Measurements from ENCODE around the gene ALPI.
"Not testable (repeated sequence)": the region's sequence is repeated elsewhere in the genome, so short reads cannot be mapped to it uniquely, and the experiment has no call there.

ALPI gene

DNA sequence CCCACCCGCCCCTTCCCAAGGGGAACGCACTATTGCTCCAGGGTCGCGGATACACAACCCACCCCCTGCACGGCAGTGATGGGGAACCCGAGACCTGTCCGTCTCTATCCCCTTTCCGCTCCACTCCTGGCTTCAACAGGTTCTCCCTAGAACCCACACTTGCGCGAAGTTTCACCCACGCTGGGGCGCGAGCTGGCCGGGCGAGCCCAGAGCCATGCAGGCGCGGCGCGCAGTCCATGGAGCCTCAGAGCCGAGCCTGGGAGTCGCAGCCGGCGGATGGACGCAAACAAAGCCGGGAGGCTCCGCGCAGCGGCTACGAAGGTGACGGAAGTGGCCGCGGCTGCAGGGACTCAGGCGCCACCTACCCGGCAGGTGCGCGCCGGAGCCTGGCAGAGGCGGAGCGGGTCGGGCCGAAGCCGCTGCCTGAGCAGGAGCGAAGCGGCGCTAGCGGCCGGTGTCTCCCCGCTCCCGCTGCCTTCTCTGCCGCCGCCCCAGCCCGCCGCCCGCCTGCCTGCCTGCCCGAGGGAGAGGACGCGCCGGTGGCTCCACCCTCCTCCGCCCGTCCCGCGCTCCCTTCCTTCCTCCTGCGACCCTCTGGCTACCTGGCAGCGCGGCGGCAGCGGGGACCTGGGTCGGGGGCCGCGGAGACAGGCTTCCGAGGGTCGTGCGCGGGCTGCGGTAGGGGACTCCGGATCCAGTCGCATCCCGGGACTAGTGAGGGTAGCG, 35.3 kb upstream of the ALPI start:
- peak in 1 of 3 experiments; percentile 39 for DNase-seq (ENCODE audit: low read depth in 3 of 3)

DNA sequence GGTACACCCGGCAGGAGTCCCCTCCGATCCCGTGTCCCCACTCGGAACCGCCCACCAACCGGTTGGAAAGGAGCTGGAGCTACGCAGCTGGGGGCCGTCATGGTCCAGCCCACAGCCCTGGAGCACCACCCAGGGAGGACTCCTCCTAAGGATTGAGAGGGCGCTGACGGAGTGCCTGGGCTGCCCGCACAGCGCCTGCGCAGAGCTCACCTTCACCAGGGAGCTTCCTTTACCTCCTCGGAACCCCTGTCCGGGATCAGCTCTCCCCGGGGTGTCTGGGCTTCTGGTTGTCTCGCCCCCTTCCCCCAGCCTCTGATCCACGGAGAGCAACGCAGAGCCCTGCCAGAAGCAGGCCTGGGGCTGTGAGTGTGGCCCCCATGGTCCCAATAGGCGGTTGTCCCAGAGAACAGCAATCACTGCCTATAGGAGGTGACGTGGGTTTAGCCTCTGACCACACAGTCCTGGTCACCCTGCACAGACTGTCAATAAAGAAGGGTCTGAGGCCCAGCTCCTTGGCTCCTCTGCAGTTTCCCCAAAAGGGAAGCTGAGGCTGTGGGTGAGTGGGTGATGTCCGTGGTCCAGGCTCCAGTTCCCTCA, 34.7 kb upstream of the ALPI start:
- DNase-seq (ENCODE audit: low read depth in 3 of 3): no peak

DNA sequence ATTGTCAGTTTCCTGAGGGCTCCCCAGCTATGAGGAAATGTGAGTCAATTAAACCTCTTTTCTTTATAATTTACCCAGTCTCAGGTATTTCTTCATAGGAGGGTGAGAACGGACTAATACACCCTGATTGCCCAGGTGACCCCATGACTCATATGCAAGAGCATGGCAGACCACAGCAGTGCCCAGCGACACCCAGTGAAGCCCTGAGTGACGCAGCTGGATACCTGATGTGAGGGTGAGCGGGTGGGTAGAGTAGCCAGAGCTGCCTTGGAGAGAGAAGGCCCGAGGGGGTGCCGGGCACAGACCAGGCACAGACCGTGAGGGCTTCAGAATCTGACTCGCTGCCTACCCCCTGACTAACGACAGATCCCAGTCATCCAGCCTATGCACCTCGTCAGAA, 33.9 kb upstream of the ALPI start:
- no peak for DNase-seq (ENCODE audit: low read depth in 3 of 3)

DNA sequence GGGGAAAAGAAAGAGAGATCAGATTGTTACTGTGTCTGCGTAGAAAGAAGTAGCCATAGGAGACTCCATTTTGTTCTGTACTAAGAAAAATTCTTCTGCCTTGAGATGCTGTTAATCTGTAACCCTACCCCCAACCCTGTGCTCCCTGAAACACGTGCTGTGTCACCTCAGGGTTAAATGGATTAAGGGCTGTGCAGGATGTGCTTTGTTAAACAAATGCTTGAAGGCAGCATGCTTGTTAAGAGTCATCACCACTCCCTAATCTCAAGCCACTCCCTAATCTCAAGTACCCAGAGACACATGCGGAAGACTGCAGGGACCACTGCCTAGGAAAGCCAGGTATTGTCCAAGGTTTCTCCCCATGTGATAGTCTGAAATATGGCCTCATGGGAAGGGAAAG, 33.0 kb upstream of the ALPI start:
- DNase-seq (ENCODE audit: low read depth in 3 of 3): not testable (repeated sequence)

DNA sequence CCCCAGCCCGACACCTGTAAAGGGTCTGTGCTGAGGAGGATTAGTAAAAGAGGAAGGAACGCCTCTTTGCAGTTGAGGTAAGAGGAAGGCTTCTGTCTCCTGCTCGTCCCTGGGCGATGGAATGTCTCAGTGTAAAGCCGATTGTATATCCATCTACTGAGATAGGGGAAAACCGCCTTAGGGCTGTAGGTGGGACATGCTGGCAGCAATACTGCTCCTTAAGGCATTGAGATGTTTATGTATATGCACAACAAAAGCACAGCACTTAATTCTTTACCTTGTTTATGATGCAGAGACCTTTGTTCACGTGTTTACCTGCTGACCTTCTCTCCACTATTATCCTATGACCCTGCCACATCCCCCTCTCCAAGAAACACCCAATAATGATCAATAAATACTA, 32.5 kb upstream of the ALPI start:
- not testable (repeated sequence) for DNase-seq (ENCODE audit: low read depth in 3 of 3)

DNA sequence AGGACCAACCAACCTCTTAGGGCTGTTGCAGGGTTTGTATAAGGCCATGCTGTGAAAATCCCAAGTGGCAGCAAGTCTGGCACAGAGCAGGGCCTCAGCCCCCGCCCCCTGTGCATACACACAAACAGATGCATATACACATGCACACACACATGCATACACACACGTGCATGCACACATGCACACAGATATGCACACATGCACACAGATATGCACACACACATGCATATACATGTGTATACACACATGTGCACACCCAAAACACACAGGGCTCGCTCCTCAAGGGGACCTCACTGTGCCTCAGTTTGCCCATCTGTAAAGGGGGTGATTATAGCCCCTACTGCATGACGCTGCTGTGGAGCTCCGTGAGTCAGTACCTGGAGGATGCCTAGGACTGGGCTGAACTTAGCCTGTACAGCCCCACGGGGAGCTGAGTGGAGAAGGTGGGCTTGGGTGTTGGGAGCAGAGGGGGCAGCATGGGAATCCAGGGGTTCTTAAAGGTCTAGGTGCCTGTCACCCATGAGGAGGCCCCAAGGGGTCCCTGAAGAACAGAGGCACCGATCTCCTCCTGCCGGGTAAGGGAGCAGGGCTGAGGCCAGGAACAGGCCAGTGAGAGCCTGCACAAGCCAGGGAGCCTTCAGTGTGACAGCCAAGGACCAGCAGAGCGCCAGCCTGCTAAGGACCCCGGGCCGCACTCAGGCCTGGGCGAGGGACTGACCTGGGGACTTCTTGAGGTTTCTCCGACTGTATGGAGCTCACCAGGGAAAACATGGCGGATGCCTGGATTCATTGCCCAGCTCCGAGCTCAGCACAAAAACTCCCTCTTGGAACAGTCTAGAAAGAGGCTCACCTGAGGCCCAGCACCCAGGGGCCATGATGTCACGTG, 24.0 kb upstream of the ALPI start:
- DNase-seq (ENCODE audit: low read depth in 3 of 3): no peak

DNA sequence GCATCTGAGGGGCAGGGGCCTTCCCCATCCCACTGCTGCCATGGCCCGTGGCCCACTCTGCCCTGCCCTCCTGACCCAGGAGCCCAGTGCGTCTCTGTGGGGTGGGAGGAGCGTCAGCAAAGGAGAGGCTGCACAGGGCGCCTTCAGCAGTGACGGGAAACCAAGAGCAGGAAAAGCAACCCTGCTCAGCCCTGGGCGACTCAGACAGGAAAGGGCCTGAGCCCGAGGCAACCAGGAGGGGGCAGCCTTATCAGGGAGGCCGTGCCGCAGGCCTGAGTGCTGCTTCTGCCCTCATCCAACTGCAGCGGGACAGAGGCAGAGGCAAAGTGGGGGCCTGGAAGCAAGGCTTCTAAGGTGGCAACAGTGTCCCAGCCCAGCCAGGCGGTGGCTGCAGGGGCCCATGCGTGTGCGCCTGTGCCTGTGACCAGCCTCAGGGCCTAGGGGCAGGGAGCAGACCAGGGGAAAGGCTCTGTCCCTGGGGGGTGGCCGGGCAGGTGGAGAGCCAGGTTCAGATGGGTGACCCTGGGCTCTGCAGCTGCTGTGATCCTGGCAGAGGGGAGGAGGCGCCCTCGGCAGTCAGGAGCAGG, 23.3 kb upstream of the ALPI start:
- DNase-seq (ENCODE audit: low read depth in 3 of 3): no peak

DNA sequence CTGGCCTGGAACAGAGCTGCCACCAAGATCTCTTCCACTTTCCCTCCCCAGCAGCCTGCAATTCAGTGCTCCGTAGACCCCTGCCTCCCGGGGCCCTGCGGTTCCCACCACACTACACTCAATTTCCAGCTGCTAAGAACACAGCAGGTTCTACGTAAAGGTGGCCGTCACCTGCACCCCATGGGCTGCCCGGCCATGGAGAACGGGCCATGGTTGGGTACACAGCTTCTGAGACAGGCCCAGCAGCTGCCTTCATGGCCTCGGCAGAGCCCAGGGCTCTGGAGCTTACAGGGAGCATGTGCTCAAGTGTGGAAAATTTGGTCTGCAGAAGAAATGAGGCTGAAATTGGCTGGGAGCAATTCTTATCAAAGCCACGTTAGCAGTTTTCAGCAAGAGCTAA, 22.3 kb upstream of the ALPI start:
- DNase-seq (ENCODE audit: low read depth in 3 of 3): not testable (repeated sequence)

DNA sequence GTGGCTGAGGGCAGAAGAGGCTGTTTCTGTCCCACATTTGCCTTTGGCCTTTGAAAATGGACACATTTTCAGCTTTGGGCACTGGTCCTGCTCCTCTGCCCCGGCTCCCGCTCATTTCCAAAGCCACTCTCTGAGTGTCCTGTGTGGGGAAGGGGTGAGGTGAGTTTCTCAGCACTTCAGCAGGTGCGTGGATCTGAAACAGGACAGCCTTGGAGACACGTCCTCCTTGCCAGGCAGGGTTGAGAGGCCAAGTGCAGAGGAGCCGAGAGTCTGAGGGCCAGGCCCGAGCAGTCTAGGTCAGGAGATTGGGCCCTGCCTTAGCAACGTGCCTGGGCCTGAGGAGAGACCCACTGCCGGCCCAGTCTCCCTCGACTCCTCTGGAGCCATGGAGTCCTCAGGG, 21.9 kb upstream of the ALPI start:
- no peak for DNase-seq (ENCODE audit: low read depth in 3 of 3)

DNA sequence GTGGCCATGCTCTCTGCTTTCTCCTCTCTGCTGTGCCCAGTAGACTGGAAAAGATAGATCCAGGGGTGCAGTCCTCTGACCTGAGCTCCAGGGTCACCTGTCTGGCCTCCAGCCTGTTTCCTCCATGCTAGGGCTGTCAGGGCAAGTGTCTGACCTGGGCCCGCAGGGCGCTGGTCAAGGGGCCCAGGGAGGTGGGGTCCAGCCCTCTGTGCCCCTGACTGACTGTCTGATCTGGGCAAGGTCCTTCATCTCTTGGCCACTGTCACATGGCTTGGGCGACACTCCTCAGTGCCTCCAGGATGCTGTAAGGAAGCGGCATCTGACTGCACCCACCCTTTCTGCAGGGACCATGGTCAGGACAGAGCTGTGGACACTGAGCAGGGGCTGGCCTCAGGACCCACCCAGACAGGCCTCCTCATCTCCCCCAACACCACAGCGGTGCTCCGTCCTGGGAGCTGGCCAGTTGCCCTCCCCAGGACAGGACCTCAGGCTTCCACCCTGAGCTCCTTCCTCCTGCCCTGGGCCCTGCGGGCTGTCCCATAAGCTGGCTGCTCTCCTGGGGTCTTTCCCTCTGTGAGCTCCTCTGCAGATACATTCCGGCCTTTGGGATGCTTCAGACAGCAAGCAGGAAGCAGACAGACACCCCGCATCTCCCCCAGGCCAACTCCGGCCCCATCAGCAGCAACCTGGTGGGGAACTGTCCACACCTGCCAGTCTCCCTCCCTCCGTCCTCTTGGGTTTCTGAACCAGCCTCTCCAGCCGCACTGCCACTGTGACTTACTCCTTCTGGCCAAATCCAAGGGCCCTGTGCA, 21.2 kb upstream of the ALPI start:
- DNase-seq (ENCODE audit: low read depth in 3 of 3): no peak

DNA sequence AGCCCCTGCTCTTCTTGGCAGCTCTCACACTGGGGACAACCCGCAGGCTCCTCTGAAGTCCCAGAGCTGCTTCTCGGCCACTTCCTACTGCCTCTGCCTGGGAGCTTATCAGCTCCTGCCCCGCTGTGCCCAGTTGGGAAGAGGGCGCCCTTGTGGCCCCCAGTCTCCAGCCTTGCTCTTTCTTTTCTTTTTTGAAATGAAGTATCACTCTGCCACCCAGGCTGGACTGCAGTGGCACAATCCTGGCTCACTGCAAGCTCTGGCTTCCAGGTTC, 20.6 kb upstream of the ALPI start:
- no peak for DNase-seq (ENCODE audit: low read depth in 3 of 3)

DNA sequence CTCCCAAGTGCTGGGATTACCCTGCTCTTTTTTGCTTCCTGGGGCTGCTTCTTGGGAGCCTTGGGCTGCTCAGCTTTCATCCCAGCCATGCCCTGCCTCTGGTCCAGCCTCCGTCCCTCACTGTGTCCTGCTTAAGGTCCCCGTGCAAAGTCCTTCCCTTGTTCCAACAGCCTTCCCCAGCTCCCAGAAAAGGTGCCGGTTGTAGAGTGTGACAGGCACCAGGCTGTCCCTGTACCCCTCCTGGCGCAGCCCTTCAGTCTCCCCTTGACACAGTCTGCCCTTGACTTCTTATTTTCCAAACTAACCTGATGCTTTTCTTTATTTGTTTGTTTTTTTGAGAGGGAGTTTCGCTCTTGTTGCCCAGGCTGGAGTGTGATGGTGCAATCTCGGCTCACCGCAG, 20.1 kb upstream of the ALPI start:
- DNase-seq (ENCODE audit: low read depth in 3 of 3): no peak

DNA sequence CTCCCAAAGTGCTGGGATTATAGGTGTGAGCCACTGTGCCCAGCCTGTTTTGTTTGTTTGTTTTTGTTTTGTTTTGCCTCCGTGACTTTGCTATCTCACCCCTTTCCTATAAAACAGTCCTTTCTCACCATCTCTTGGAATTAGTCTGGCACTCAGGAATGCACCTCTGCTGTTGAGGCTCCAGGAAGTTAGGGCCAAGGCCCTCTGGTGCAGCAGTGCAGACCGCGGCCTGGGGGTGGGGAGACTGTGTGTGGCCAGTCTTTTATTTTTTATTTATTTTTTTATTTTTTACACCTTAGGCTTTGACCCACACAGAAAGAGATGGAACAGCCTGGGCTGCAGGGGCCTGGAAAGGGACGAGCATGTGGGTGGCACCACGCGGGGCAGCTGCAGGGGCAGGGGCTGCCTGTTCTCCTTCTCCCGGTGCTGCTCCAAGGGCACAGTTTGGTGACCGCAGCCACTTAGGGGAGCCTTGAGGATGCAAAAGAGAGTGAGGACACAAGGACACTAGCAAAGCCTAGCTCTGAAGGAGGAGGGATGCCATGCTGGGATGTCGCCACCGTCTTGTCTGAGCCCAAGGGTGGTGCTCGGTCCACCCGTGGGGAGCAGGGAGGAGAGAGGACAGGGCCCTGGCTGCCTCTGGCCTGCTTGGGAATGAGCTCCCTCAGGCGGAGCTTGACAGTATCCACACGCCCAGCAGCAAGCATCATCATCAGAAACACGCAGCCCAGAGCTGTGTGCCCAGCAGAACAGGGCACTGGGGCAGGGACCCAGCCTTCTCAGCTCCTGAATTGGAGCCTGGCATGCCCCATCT, 19.4 kb upstream of the ALPI start:
- no peak for DNase-seq (ENCODE audit: low read depth in 3 of 3)

DNA sequence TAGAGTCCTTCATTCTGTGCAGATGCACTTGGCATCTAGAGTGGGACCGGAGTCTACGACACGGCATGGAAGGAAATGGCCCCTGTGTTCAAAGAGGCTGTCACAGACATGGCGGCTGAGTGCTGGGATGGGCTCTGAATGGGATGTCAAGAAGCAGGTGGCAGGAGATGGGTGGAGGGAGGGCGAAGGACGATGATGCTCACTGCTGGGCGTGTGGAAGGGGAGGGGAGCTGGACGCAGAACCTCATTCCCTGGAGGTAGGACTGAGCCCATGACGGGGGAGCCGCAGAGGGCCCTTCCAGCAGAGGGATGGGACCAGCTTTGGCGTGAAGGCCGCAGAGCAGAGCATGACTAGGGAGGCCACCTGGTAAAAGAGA, 18.8 kb upstream of the ALPI start:
- no peak for DNase-seq (ENCODE audit: low read depth in 3 of 3)

DNA sequence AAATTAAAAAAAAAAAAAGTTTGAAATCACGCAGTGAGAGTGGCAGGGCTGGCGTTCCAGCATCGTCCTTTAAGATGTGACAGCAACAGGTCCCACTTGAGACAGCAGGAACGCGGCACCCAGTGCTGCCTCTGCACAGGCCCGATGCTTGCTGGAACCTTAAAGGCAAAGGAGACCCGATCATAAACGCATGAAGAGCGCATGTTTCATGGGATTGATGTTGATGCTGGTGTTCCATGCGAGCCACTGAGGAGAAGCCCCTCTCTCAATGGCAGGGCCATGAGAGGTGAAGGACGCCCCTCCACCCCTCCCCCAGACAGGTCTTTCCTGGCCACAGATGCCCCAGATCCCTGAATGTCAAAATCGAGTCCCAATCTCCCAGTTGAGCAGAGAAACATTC, 17.9 kb upstream of the ALPI start:
- no peak for DNase-seq (ENCODE audit: low read depth in 3 of 3)

DNA sequence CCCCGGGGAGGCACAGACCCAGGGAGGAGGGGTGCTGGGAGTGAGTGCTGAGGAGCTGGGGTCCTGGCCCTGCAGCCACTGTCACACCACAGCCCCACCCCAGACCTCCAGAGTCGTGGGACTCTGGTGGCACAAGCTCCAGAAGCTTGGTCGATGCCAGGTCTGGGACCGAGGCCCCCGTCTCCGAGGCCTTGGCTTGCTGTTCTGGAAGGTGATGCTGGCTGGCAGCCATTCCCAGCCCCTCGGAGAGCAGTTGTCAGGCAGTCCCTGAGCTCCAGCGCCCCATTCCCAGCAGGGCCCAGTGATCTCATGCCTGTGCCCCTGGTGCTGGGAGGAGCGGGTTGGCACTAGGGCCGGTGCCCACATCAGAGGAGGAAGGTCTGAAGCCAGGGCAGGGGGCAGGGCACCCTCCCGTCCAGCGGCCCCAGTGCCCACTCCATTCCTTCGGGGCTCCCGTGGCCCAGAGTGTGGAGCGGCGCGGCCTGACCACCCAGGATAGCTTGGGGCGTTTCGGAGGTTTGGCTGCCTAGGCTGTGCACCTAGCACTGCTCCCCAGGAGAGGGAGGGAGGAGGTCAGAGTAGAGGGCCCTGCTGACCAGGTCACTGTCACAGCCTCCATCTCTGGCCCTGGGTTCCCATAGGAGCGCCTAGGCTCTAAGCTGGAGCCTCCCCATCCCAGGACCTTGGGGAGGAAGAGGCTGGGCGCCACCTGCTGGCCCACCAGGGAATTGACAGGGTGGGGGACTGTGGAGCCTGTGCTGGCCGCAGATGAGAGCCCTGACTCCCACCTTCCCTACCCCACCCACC, 16.8 kb upstream of the ALPI start:
- peak in 1 of 3 experiments; percentile 48 for DNase-seq (ENCODE audit: low read depth in 3 of 3)

DNA sequence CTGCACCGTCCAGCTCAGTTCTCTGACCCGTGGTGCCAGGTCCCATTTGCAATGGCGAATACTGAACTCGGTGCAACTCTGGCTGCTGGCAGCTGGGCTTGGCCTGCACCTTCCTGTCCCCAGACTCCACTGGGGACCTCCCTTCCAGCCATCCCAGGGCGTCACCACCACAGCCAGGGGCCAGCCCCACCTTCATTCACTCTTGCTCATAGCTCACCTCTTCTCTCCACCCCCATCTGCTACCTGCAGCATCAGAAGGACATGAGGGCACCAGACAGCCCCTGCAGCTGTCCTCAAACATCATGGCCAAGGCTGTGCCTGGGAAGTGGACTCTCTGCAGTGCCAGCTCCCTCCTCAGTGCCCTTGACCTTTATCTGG, 16.2 kb upstream of the ALPI start:
- no peak for DNase-seq (ENCODE audit: low read depth in 3 of 3)

DNA sequence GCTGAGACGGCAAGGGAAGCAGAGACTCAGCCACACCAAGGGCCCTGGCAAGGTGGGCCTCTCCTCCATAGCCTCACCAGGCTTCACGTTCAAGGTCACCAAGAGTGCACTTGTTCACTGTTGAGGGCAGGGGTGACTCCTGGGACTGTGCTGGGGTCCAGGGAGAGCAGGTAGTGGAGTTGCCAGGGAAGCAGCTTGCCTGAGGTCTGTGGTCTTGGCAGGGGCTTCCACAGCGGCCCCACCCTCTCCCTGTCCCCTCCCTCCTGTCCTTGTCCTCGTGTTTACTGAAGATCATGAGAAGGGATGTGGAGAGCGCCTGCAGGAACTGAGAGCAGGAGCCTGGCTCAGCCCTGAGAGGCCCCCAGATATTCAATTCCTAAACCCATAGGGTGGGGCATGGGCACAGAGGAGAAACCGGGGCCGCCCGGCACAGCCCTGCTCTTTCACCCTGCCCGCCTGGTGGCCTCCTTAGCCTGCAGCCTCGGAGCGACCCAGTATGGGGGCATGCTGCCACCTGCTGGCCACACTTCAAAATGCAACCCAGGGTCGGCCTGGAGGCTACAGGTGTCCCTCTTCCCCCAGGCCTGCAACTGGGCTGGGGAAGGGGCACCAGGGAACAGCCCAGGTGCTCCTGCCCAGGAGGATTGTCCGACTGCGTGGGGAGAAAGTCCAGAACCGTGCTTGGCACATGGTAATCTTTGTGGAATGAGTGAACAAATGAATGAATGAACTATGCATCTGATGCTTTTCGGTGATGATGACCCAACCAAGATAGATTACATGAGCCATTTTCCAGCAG, 15.5 kb upstream of the ALPI start:
- DNase-seq (ENCODE audit: low read depth in 3 of 3): peak; percentile 77 to 88 (median 83)

DNA sequence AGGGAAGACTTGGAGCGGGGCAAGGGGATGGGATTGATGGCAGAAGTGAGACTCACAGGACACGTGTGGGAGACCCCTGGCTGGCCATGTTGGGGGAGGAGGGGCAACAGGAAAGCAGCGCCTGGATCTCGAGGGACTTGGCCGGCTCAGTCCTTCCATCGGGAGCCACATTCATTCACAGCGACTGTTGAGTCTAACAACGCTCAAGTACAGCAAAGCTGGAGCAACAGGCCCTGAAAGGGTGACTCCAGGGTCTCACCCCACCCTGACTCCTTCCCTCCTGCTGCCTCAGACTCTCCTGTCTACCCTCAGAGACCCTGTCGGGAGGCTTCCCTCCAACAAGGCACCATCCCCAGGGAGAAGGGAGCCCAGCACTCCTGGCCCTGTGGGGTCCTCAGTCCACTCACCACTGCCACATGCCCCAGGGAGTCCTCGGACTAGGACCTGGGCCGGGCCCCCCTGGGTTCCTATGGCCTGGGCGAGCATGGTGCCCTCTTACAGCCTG, 14.8 kb upstream of the ALPI start:
- no peak for DNase-seq (ENCODE audit: low read depth in 3 of 3)

All from stimulated activated CD4-positive, alpha-beta T cell treated with anti-CD3 and anti-CD28 coated beads, TNF-alpha, amount 100 ng/mL, for 24 hours (primary cell).